Stimulated activated CD4-positive, alpha-beta T cell treated with anti-CD3 and anti-CD28 coated beads, Interleukin-12 subunit alpha, Interleukin-12 subunit beta, amount 100 ng/mL, for 48 hours (primary cell): ENCODE results near the gene ISYNA1.

Experiments used
- DNase-seq, 3 donors: peaks; one replicate each; pipeline ENCODE4 v3.0.0-alpha.2; 2020; ENCODE audit warnings: low read depth in 2 of 3, low spot score in 1 of 3

The ISYNA1 gene

DNA sequence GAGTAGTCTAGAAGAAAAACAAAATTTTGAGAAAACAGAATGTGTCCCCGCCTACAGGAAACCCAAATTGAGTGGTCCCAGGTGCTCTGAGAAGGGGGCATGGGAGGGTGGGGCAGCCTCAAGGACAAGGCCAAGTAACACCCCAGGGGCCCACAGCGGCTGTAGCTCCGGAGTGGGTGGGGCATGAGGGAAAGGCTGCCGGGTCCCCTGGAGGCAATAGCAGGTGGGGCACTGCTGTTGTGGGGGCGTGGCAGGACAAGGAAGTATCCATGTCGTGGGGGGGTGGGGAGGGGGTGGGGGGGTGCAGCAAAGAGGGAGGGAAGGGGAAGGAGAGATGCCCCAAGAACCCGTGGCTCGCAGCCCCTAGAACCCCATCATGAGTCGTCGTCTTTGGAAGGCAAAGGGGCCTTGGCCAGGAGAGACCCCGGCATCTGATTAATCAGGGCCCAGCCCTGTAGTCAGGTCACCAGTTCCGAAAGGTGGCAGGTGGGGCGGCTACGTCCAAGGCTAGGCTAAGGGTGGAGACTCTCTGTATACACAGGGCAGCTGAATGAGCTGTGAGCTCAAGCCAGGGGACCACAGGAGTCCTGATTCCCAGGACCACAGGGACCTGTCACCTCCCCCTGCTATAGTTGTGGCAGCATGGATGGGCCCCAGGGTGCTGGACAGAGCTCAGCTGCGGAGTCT is 7.5 kb upstream of the ISYNA1 start:
- no peak for DNase-seq

GRCh38 chr19:18444513-18444912 is 6.6 kb upstream of the ISYNA1 start:
- no peak for DNase-seq

GRCh38 chr19:18443831-18444230 is 5.9 kb upstream of the ISYNA1 start:
- no peak for DNase-seq

DNA sequence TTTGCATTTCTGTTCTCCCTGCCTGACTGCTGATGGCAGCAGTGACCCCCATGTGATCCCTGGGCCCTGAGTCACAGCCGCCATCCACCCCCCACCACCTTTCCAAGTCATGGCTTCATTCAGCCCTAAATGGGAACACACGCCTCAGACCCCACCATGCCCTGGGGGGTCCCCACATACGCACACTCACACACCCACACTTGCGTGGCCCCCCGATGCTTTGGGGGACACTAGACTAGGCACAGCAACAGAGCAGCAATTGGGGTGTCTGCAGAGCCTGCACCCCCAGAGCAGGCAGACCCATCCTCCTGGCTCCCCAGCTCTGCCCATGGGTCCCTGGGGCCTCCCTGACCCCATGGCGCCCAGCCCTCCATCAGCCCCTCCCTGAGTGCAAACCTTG is 5.5 kb upstream of the ISYNA1 start:
- DNase-seq, result no peak

DNA sequence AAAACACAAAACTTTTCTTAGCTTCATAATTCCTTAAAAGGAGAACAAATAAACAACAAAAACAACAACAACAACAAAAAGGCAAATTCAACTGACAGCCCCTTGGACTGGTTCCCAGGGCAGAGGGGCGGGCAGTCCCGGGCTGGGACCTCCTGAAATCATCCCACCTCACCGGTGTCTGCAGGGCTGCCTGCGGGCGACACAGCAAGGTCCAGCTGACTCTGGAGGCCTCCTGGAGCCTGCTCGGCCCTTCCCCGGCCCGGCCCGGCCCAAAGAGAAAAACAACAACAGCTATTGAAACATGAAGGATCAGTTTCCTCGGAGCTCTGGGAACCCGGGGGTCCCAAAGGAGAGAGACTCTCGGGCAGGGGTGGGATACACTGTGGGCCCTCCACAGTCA is 5.0 kb upstream of the ISYNA1 start:
- no peak for DNase-seq

DNA sequence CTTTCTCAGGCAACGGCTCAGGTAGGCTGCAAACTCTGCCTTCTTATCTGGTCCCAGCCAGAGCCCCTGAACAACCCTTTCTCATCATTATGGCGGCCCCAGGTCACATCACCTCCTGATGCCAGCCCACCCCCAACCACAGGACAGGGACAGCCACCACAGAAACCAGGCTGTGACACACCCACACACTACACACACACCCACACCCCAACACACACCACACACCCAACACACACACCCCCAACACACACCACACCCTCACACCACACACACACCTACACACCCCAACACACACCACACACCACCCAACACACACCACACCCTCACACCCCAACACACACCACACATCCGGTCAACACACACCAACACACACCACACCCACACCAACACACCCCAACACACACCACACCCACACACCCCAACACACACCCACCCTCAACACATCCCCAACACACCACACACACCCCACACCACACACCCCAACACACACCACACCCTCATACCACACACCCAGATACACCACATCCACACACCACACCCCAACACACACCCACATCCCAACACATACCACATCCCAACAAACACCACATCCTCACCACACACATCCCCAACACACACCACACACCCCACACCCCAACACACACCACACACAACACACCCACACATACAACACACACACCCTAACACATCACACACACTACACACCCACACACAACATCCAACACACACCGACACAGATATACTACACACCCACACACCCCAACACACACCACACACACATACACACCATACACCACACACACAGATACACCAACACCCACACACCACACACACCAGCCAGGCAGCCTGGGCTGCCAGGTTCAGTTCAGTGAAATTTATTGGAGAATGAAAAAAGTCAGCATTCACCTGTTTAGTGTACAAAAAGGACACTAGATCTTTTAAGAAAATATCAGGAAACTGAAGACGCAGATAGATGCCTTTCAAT is 4.2 kb upstream of the ISYNA1 start:
- no peak for DNase-seq

DNA sequence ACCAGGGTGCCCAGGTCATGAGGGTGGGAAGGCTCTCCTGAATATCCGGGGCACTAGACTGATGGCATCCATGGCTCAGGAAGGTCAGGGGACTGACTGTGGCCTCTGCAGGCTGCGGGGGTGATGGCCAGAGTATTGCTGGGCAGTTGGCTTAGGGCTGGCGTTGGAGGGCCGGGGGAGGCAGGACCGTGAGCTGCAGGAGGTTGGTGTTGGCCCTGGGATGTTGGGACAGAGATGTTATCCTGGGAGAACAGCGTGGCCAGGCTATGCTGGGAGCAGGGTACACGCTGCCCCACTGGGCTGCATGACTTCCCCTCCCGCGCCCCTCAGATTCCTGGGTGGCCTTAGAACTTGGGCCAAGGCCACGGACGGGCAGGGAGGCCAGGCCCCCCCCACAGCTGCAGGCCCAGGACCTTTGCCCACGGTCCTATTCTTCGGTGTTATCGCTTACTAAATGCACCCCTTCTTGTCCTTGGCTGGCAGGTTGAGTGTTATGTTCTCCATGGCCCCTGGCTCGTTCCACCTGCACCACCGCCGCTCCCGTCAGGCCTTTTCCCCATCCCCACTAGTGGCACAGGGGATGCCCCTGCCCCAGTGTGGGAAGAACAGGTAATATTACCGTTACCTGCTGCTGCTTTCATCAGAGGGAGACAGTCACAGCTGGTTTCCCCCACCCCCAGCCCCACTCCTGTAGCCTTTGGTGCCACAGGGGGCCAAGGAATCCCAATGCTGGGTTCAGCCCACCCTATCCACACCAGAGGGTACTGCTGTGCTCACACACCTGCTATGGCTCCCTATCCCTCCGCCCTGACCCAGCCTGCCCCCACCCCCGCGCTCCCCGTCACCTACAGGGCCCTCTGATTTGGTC is 3.2 kb upstream of the ISYNA1 start:
- no peak for DNase-seq

DNA sequence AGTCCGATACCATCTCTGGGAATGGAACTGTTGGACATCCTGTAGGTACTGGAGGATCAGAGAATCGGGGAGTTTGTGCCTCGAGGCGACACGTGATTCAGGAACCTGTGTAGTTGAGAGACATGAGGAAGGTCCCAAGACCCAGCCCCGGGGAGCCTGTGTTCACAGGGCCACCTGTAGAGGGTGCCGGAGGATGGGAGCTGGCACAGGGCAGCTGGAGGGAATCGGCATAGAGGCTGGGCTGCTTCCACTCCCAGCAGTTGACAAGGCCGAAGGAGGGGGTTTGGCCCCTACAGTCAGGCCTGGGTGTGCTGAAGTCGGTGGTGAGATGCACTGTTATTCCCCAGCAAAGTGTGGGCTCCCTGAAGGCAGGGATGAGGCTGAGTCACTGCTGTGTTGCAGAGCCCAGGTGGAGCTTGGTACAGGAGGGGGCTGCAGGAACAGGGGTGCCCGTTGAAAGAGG is 2.5 kb upstream of the ISYNA1 start:
- no peak for DNase-seq

- no peak for DNase-seq
Measured at GRCh38 chr19:18439910-18440237, 1.9 kb upstream of the ISYNA1 start.

DNA sequence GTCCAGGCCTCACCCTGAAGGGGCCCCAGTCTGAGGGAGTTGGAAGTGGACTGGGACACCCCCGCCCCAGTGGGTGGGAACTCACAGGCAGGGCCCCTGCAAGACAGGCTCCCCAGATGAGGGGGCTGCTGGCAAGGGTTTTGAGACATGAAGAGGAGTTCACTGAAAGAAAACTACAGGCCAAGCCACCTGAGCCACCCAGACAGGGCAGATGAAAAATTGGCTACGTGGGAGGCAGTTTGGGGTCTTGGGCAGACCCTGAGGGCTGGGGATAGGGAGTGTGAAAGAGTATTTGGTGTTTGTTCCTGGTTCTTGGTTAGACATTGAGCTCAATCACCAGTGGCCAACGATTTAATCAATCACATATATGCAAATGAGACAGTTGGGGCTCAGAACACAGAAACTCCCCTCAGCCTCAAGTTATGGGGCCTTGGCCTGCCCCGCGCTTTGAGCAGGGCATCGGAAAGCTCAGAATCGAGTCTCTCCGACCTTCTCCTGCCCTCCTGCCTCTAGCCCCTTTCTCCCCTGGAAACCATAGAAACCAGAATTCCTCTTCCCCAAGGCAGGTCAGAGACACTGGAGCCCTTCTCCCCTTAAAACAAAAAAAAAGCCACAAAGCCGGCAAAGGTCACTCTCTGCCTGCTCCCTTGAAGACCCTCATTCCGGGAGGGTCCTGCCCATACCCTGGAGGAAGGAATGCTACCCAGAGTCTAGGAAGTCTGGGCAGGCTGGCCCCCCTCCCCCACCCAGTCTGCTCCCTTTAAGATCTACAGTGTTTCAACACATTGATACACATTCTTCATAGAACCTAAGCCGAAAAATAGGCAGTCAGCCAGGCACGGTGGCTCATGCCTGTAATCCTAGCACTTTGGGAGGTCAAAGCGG is 1.3 kb upstream of the ISYNA1 start:
- DNase-seq, result no peak

DNA sequence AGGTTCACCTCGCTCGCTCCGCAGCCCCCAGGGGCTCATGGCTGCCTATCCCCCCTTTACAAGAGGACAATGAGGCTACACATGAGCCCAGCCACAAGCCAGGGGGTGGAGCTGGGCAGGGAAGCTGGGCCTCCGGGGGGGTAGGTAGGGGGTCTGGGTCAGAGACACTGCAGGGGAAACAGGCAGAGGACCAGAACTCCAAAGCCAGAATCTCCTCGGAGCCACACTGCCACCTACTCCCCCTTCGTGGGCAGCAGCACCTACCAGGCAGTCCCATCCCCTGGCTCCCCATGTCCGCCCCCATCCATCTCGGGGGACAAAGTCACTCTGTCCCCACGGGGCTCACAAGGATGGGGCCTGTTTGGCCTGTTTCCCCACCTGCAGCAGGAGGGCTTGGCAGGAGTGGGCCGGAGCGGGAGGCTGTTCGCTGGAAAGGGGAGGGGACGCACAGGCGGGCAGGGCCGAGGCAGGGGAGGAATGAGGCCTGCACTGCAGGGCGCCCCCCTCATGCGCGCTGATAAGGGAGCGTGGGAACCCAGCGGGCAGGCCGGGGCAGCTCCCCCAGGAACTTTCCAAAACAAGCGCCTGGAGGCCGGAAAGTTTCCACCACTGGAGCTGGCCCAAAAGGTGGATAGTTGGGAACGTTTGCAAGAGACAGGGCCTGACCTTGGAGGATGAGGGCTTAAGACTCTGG is 545 bp upstream of the ISYNA1 start:
- no peak for DNase-seq

DNA sequence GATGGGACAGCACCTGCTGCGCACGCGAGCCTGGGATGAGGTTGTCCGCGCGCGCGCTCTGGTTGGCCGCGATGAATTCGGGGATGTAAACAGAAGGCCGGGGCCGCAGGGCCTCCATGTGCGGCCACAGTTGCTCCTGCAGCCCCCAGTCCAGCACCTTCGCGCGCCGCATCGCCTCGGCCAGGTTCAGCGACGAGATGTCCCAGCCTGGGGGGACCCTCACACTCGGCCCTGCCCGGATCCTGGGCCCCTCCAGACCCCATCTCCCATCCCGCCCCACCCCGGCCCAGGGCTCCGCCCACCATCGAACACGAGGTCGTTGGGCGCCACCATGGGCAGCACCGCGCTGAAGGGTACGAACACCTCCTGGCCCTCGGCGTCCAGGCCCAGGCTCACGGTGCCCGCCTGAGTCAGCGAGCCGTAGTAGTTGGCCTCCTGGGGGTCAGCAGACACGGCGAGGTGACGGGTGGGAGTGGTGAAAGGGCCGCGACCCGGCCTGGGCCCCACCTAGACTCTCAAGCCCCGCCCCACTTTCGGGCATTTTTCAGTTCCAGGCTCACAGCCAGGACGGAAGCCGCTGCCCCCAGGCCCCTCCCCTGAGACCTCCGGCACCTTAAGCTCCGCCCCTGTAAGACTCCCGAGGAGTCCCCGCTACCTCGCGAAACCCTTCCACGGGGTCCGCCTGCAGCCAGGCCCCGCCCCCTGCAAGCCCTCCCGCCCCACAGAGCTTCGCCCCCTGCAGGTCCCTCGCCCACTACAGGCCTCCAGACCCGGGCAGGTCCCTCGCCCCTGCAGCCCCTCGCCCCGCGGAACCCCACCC is 1.1 kb downstream of the ISYNA1 start:
- no peak for DNase-seq

- DNase-seq, result no peak
Measured at GRCh38 chr19:18435842-18436670, 1.9 kb downstream of the ISYNA1 start.

DNA sequence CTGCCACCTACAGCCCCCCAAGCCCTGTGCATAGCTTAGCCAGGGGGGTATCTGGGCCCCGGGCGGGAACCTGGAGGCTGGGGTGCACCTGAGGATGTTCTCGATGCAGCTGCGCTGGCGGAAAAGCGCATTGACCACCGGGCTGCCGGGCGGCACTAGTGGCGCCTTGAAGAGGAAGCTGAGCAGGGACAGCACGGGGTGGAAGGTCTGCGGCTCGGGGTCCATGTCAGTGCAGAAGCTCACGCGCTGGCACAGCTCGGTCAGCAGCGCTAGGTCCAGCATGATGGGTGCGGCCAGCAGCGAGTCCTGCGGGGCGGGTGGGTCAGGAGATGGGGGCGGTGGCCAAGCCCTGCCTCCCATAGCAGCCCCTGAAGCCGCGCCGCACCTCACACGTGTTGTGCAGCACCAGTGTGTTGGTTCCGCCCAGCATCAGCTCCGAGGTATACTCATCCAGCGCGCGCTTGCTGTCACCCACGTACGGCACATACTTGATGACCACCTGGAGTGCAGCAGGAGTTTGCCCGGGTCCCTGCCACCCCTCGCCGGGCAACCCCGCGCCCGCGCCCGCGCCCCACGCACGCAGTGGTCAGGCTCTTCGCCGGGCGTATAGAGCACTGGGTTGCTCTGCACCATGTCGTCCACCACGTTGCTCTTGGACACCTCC is 2.6 kb downstream of the ISYNA1 start:
- DNase-seq, result no peak

DNA sequence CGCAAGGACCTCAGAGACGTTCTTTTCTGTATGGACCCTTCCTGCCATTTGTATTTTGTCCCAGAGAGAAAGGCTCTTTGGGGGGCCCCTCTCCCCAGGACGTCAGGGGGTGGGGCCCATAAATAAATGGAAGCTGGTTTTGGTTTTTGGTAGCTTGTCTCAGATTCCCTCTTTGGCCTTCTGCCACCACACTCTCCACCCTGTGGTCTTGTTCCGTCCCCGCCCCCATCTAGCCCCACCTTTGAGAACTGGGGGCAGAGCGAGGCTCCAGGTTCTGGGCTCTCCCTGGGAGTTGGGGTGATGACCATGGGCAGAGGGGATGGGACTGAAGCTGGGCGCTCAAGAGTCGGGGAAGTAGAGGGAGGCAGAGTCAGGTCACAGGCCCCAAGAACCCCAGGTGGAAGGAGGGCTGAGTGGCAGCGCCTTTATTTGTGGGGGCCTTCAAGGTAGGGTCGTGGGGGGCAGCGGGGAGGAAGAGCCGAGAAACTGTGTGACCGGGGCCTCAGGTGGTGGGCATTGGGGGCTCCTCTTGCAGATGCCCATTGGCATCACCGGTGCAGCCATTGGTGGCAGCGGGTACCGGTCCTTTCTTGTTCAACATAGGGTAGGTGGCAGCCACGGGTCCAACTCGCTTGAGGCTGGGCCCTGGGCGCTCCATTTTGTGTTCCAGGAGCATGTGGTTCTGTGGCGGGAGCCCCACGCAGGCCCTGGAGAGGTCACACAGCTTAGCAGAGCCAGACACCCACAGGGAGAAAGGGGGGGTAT is 3.3 kb downstream of the ISYNA1 start:
- no peak for DNase-seq

GRCh38 chr19:18433735-18434398 is 4.1 kb downstream of the ISYNA1 start:
- DNase-seq, result no peak
